ENCODE measurements around the gene LHPP.

LHPP gene

GRCh38 chr10:124530215-124530665 is 68.6 kb downstream of the LHPP start:
- H3K27me3 Mint-ChIP-seq (ENCODE audit: low read depth), result peaks cover 20% of the 10 kb centered on the region
- H3K4me3 Mint-ChIP-seq, result no peak overlapping the region
- H3K4me1 Mint-ChIP-seq, result no peaks in the 10 kb centered on the region
- no peaks in the 10 kb centered on the region for H3K36me3 Mint-ChIP-seq (ENCODE audit: low read depth)
- H3K9me3 Mint-ChIP-seq, result no peaks in the 10 kb centered on the region
- no peak overlapping the region for H3K27ac Mint-ChIP-seq
- TF ChIP-seq CTCF (IDR thresholded peaks at IDR 0.05; ENCODE audit: unreplicated experiment in 3 of 3), result peak; percentile 83 to 88 (median 84)

- Mint-ChIP-seq H3K9me3 (no peaks in the 10 kb centered on the region), H3K4me3 (no peak overlapping the region), H3K4me1 (no peaks in the 10 kb centered on the region), H3K36me3 (ENCODE audit: low read depth) (no peaks in the 10 kb centered on the region), H3K27me3 (ENCODE audit: low read depth) (peaks cover 20% of the 10 kb centered on the region), H3K27ac (no peak overlapping the region)
- no peak for TF ChIP-seq CTCF (IDR thresholded peaks at IDR 0.05; ENCODE audit: unreplicated experiment in 3 of 3)
These were observed 69.2 kb downstream of the LHPP start for GRCh38 chr10:124530816-124531215.

- H3K27ac Mint-ChIP-seq, result no peak overlapping the region
- peaks cover 20% of the 10 kb centered on the region for H3K27me3 Mint-ChIP-seq (ENCODE audit: low read depth)
- no peaks in the 10 kb centered on the region for H3K4me1 Mint-ChIP-seq
These were observed 70.6 kb downstream of the LHPP start for GRCh38 chr10:124532106-124532641.

GRCh38 chr10:124532788-124533187 is 71.2 kb downstream of the LHPP start:
- no peak overlapping the region for H3K27ac Mint-ChIP-seq
- H3K27me3 Mint-ChIP-seq (ENCODE audit: low read depth), result peaks cover 15% of the 10 kb centered on the region
- H3K9me3 Mint-ChIP-seq, result no peaks in the 10 kb centered on the region
- H3K4me3 Mint-ChIP-seq, result no peak overlapping the region
- no peaks in the 10 kb centered on the region for H3K36me3 Mint-ChIP-seq (ENCODE audit: low read depth)
- no peaks in the 10 kb centered on the region for H3K4me1 Mint-ChIP-seq
- TF ChIP-seq CTCF (IDR thresholded peaks at IDR 0.05; ENCODE audit: unreplicated experiment in 3 of 3), result no peak

More at GRCh38 chr10:124532106-124532641, 70.6 kb downstream of the LHPP start:
- TF ChIP-seq CTCF (IDR thresholded peaks at IDR 0.05; ENCODE audit: unreplicated experiment in 3 of 3), result peak in 2 of 3 experiments; percentile 32 to 41
- Mint-ChIP-seq H3K36me3 (ENCODE audit: low read depth) (no peaks in the 10 kb centered on the region), H3K9me3 (no peaks in the 10 kb centered on the region), H3K4me3 (no peak overlapping the region)

- Mint-ChIP-seq H3K27me3 (ENCODE audit: low read depth) (peaks cover 15% of the 10 kb centered on the region), H3K36me3 (ENCODE audit: low read depth) (no peaks in the 10 kb centered on the region), H3K4me1 (no peaks in the 10 kb centered on the region), H3K9me3 (no peaks in the 10 kb centered on the region), H3K27ac (no peak overlapping the region), H3K4me3 (no peak overlapping the region)
- TF ChIP-seq CTCF (IDR thresholded peaks at IDR 0.05; ENCODE audit: unreplicated experiment in 3 of 3), result no peak
These were observed 71.6 kb downstream of the LHPP start for GRCh38 chr10:124533266-124533665.

GRCh38 chr10:124534231-124534798 is 72.7 kb downstream of the LHPP start:
- Mint-ChIP-seq H3K27me3 (ENCODE audit: low read depth) (peaks cover 18% of the 10 kb centered on the region), H3K9me3 (no peaks in the 10 kb centered on the region), H3K27ac (no peak overlapping the region), H3K4me3 (no peak overlapping the region), H3K36me3 (ENCODE audit: low read depth) (no peaks in the 10 kb centered on the region), H3K4me1 (no peaks in the 10 kb centered on the region)
- TF ChIP-seq CTCF (IDR thresholded peaks at IDR 0.05; ENCODE audit: unreplicated experiment in 3 of 3), result peak; percentile 22 to 48 (median 31)
